HL-60 (cell line): ENCODE data around the gene SUN5.

Experiments
- DNase-seq, 2 experiments: peaks; one replicate each; pipeline ENCODE4 v3.0.0-alpha.2; 2010 to 2020; ENCODE audit warnings: low read depth in 1 of 2, low spot score in 1 of 2
- H3K27ac ChIP-seq: fragments of 250-450 bp; sonication (Bioruptor Pico); replicated peaks from 2 replicates; pipeline ENCODE4 v1.5.1; 2020; ENCODE audit warnings: mild to moderate bottlenecking, moderate library complexity
- H3K27me3 ChIP-seq: fragments of 250-450 bp; sonication (Bioruptor Pico); 2 replicates; pipeline ENCODE4 v1.5.1; 2021; ENCODE audit warnings: mild to moderate bottlenecking, moderate library complexity; ENCODE audit not compliant: insufficient read depth, poor library complexity, severe bottlenecking
- H3K4me3 ChIP-seq: replicated peaks from 2 replicates; pipeline ENCODE4 v1.5.1; 2011; ENCODE audit warnings: mild to moderate bottlenecking, control low read depth, low read length; ENCODE audit not compliant: insufficient read depth
- CTCF ChIP-seq: IDR thresholded peaks from one replicate; pipeline ENCODE4 v1.5.1; 2011; ENCODE audit warnings: low read length, control low read depth, inconsistent platforms; ENCODE audit not compliant: insufficient read depth
- GABPA ChIP-seq: IDR thresholded peaks from 2 replicates; pipeline ENCODE4 v1.6.1; 2012; ENCODE audit warnings: low read depth
- POLR2AphosphoS5 ChIP-seq: IDR thresholded peaks from 2 replicates; pipeline ENCODE4 v1.6.1; 2012; ENCODE audit warnings: low read depth
- REST ChIP-seq: IDR thresholded peaks from 2 replicates; pipeline ENCODE4 v1.6.1; 2012; ENCODE audit warnings: low read depth; ENCODE audit not compliant: insufficient replicate concordance
- SPI1 ChIP-seq: IDR thresholded peaks from 2 replicates; pipeline ENCODE4 v1.6.1; 2012; ENCODE audit warnings: low read depth, mild to moderate bottlenecking, borderline replicate concordance

SUN5 gene

GRCh38 chr20:33025318-33025876 lies 21.2 kb upstream of the SUN5 start:
- Histone ChIP-seq H3K4me3 (no peak overlapping the region), H3K27me3 (no peaks in the 10 kb centered on the region), H3K27ac (no peak overlapping the region)
- DNase-seq, result no peak
- no peak for TF ChIP-seq REST
- no peak for TF ChIP-seq GABPA
- no peak for TF ChIP-seq POLR2AphosphoS5
- TF ChIP-seq SPI1, result no peak

- no peak overlapping the region for H3K4me3 ChIP-seq
- no peaks in the 10 kb centered on the region for H3K27me3 ChIP-seq
- H3K27ac ChIP-seq, result no peak overlapping the region
- no peak for TF ChIP-seq POLR2AphosphoS5
- TF ChIP-seq SPI1, result no peak
- TF ChIP-seq CTCF, result no peak
- TF ChIP-seq GABPA, result no peak
- DNase-seq, result no peak
These were observed 20.5 kb upstream of the SUN5 start for GRCh38 chr20:33024609-33025317.

GRCh38 chr20:33024243-33024560 lies 20.0 kb upstream of the SUN5 start:
- TF ChIP-seq SPI1, result no peak
- no peak for TF ChIP-seq POLR2AphosphoS5
- no peak for TF ChIP-seq CTCF
- no peak for TF ChIP-seq GABPA
- TF ChIP-seq REST, result no peak
- Histone ChIP-seq H3K27ac (no peak overlapping the region), H3K4me3 (no peak overlapping the region), H3K27me3 (no peaks in the 10 kb centered on the region)
- DNase-seq, result no peak

- Histone ChIP-seq H3K27me3 (no peaks in the 10 kb centered on the region), H3K27ac (no peak overlapping the region), H3K4me3 (no peak overlapping the region)
- DNase-seq, result no peak
- TF ChIP-seq REST (no peak), SPI1 (no peak), POLR2AphosphoS5 (no peak), CTCF (no peak), GABPA (no peak)
These were observed 19.4 kb upstream of the SUN5 start for GRCh38 chr20:33023439-33024242.
